ENCODE results near the gene FAM217A. TPM values are rescaled to one million over a fixed set of nuclear protein-coding genes. Genes with fewer than 3 reads are reported as not detected.

Gene FAM217A
- total and polyA plus RNA-seq, 2 of the 8 experiments (the other 6 are each of a cell fraction or from before 2014, with no cell fraction given) = 0.03 TPM; not detected in 1

DNA sequence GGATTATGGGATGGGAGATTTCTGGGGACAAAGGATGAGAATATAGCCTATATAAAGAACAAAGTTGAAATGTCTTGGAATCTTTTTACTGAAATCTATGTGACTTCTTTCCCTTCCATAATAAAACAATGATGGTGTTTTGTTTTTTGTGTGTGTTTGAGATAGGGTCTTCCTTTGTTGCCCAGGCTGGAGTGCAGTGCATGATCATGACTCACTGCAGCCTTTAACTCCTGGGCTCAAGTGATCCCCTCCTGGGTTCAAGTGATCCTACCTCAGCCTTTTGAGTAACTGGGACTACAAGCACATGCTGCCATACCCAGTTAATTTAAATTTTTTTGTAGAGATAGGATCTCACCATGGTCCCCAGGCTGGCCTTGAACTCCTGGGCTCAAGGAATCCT lies 50.9 kb downstream of the FAM217A start:
- no peak overlapping the region for H2AFZ ChIP-seq (ENCODE audit: low read length)
- H2BK120ac ChIP-seq (replicated peaks; ENCODE audit: low read depth, low read length) = no peak overlapping the region
- peaks cover 14 to 15% of the 10 kb centered on the region in 2 experiments for H4K20me1 ChIP-seq (replicated peaks in 1 of 2; ENCODE audit: control insufficient read depth in 1 of 2, insufficient read depth in 2 of 2, low read length in 2 of 2)
- H2BK15ac ChIP-seq (ENCODE audit: low read length) = no peak overlapping the region
- no peak overlapping the region for H4K8ac ChIP-seq (ENCODE audit: extremely low read depth, insufficient read depth, low read length)
- H4K91ac ChIP-seq (replicated peaks; ENCODE audit: insufficient read length, low read length) = no peak overlapping the region
- H2BK5ac ChIP-seq (ENCODE audit: low read depth, low read length) = no peak overlapping the region
- no peak overlapping the region for H3K23ac ChIP-seq (ENCODE audit: insufficient read length)
- H3K56ac ChIP-seq (replicated peaks; ENCODE audit: insufficient read length, low read depth, low read length) = no peak overlapping the region
- DNase-seq (ENCODE audit: low read depth in 1 of 2, low spot score in 2 of 2) (no peak), FAIRE-seq (no peak)
- no peak overlapping the region for H3K4me2 ChIP-seq (ENCODE audit: insufficient read depth in 1 of 2, low read depth in 2 of 2, low read length in 2 of 2)
- H3K4ac ChIP-seq (replicated peaks; ENCODE audit: insufficient read length, low read depth, low read length) = no peak overlapping the region
- peaks cover 0 to 5% (median 1%) of the 10 kb centered on the region in 4 experiments; a peak in 3 of 7 replicates for H3K4me1 ChIP-seq (replicated peaks in 1 of 4; ENCODE audit: control insufficient read depth in 3 of 4, insufficient read depth in 4 of 4, low read length in 3 of 4)
- no peak overlapping the region for H3K27ac ChIP-seq (ENCODE audit: low read depth, low read length)
- POLR2A ChIA-PET (ENCODE audit: partially characterized antibody) = no interaction called here
- peaks cover 2% of the 10 kb centered on the region for H3K79me1 ChIP-seq (ENCODE audit: low read depth, low read length)
- no peaks in the 10 kb centered on the region for H3K27me3 ChIP-seq (replicated peaks in 1 of 4; ENCODE audit: control insufficient read depth in 3 of 4, extremely low read depth in 1 of 4, insufficient read depth in 3 of 4, low read length in 3 of 4)
- peaks cover 59 to 99% of the 10 kb centered on the region in 2 experiments for H3K79me2 ChIP-seq (ENCODE audit: control insufficient read depth in 1 of 2, insufficient read depth in 2 of 2, low read length in 2 of 2)
- CTCF ChIA-PET (ENCODE audit: partially characterized antibody) = no interaction called here
- H2BK12ac ChIP-seq (ENCODE audit: low read depth, low read length) = no peak overlapping the region
- TF ChIP-seq CBX5 (IDR thresholded peaks at IDR 0.05; ENCODE audit: low read depth, low read length) (no peak), CREB1 (IDR thresholded peaks at IDR 0.05) (no peak), EP300 (IDR thresholded peaks at IDR 0.05; ENCODE audit: borderline replicate concordance in 1 of 2, low read depth in 2 of 2, low read length in 2 of 2) (no peak), NRF1 (IDR thresholded peaks at IDR 0.05; ENCODE audit: low read depth, low read length) (no peak), CEBPB (IDR thresholded peaks at IDR 0.05; ENCODE audit: low read depth, low read length) (no peak)
- TF ChIP-seq, protein P1, sequence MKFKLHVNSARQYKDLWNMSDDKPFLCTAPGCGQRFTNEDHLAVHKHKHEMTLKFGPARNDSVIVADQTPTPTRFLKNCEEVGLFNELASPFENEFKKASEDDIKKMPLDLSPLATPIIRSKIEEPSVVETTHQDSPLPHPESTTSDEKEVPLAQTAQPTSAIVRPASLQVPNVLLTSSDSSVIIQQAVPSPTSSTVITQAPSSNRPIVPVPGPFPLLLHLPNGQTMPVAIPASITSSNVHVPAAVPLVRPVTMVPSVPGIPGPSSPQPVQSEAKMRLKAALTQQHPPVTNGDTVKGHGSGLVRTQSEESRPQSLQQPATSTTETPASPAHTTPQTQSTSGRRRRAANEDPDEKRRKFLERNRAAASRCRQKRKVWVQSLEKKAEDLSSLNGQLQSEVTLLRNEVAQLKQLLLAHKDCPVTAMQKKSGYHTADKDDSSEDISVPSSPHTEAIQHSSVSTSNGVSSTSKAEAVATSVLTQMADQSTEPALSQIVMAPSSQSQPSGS (IDR thresholded peaks at IDR 0.05; ENCODE audit: low read length) = no peak
- no peak overlapping the region for H4K5ac ChIP-seq (ENCODE audit: insufficient read length, low read depth, low read length)
- H3K14ac ChIP-seq (ENCODE audit: insufficient read length) = no peak overlapping the region
- no peaks in the 10 kb centered on the region for H3K23me2 ChIP-seq (ENCODE audit: low read depth, low read length)
- no peak overlapping the region for H3K9ac ChIP-seq (replicated peaks in 1 of 4; ENCODE audit: extremely low read depth in 1 of 4, low read depth in 3 of 4, low read length in 3 of 4)
- H3K9me3 ChIP-seq (ENCODE audit: insufficient read depth in 2 of 2, low read depth in 1 of 2, low read length in 1 of 2) = no peaks in the 10 kb centered on the region
- no peak overlapping the region for H3K18ac ChIP-seq (ENCODE audit: extremely low read depth, low read length)
- H2AK5ac ChIP-seq (ENCODE audit: low read depth, low read length) = no peak overlapping the region
- H2BK20ac ChIP-seq (ENCODE audit: low read length) = no peak overlapping the region
- H3K36me3 ChIP-seq (ENCODE audit: control insufficient read depth in 2 of 4, insufficient read depth in 4 of 4, low read length in 3 of 4) = peaks cover 0 to 25% (median 10%) of the 10 kb centered on the region in 4 experiments; a peak in 3 of 8 replicates
- H3K4me3 ChIP-seq (ENCODE audit: extremely low read depth in 1 of 4, insufficient read depth in 2 of 4, low read depth in 3 of 4, low read length in 4 of 4) = no peak overlapping the region

Measured in H1 (cell line).